GM18907 (cell line): Measurements from ENCODE around the gene TWSG1.
"Not testable (repeated sequence)": the region's sequence is repeated elsewhere in the genome, so short reads cannot be mapped to it uniquely, and the experiment has no call there.

ENCODE experiments used
- ATAC-seq: cut with Tn5 transposase; IDR thresholded peaks from one replicate; pipeline ENCODE4 v1.9.1; 2021; ENCODE audit warnings: mild to moderate bottlenecking, moderate library complexity; ENCODE audit not compliant: unreplicated experiment

The TWSG1 gene

DNA sequence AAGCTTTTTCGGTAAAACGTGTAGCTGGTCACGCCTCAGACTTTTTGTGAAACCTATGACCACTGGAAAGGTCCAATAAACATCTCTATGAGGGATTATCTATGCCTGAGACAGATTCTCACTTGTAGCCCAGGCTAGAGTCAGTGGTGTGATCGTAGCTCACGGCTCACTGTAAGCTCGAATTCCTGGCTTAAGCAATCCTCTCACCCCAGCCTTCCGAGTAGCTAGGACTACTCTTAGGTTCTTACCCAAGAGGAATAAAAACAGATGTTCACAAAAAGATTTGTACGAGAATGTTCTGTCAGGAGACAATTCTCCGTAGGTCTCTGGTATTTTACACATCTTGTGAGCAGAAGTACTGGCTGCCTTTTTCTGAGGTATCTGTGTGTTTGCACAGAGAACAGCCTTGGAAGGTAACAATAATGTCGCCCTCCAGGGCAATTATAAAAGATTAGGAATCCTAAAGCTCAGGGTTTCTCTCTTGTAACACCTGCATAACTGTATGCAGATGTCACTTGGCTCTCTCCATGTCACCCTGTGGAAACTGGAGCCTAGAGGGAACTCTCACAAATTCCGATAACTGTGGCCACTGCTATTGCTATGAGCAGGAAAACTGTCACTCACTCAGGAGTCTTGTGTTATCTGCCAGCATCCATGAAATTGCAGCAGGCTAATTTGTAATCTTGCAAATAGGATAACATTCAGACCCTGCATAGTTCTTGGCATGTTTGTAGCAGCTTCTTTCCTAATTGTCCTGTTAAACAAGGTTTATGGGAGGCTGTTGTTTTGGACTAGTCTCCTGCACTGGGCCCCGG lies 115.2 kb downstream of the TWSG1 start:
- no peak for ATAC-seq

DNA sequence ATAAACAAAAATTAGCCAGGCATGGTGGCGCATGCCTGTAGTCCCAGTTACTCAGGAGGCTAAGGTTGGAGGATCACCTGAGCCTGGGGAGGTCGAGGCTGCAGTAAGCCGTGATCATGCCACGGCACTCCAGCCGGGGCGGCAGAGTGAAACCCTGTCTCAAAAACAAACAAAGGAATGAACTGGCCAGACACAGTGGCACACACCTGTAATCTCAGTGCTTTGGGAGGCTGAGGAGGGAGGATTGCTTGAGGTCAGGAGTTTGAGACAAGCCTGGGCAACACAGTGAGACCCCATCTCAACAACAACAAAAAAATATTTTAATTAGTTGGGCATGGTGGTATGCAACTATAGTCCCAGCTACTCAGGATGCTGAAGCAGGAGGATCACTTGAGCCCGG lies 116.3 kb downstream of the TWSG1 start:
- not testable (repeated sequence) for ATAC-seq
